ENCODE data around the gene CHST8.
"Not testable (repeated sequence)": the region's sequence is repeated elsewhere in the genome, so short reads cannot be mapped to it uniquely, and the experiment has no call there.

The CHST8 gene, protein sequence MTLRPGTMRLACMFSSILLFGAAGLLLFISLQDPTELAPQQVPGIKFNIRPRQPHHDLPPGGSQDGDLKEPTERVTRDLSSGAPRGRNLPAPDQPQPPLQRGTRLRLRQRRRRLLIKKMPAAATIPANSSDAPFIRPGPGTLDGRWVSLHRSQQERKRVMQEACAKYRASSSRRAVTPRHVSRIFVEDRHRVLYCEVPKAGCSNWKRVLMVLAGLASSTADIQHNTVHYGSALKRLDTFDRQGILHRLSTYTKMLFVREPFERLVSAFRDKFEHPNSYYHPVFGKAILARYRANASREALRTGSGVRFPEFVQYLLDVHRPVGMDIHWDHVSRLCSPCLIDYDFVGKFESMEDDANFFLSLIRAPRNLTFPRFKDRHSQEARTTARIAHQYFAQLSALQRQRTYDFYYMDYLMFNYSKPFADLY

DNA sequence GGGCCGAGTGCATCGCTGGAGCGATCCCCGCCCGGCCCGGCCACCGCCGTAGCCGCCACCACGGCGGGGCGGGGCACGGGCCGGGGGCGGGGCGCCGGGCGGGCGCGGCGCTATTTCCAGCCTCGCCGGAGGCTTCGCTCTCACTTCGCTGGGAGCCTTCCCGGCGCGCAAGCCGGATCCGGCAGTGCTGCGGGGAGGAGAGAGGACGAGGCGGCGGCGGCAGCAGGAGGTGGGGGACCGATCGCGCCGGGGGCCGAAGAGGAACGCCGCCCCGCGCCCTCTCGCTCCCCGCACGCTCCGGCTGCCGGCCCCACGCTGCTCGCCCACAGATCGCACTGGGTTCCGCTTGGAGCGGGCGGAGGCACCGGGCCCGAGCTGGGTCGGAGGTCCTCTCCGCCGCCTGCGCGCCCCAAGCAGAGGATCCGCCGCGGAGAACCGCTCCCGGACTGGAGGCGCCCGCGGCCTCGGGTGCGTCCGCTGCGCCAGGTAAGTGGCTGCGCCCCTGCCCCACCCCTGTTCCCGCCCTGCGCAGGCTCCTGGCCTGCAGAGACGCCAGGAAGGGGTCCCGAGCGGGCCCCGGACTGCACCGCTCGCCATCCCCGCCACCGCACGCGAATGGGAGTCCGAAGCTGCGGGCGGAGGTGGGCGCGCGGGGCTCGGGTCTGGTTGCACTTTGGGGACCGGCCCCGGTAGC, at the start of gene CHST8:
TSS of gene CHST8 (plus strand) at position 143 of the 694 bp plus-strand sequence. CDS start 67,309 bp downstream, outside the sequence.
- DNase-seq, result no peak

- DNase-seq, result no peak
Observed at GRCh38 chr19:33572929-33573328, 48.8 kb upstream of the CHST8 start.

GRCh38 chr19:33574824-33575223, 46.9 kb upstream of the CHST8 start:
- no peak for DNase-seq

GRCh38 chr19:33578697-33579096, 43.1 kb upstream of the CHST8 start:
- no peak for DNase-seq

DNA sequence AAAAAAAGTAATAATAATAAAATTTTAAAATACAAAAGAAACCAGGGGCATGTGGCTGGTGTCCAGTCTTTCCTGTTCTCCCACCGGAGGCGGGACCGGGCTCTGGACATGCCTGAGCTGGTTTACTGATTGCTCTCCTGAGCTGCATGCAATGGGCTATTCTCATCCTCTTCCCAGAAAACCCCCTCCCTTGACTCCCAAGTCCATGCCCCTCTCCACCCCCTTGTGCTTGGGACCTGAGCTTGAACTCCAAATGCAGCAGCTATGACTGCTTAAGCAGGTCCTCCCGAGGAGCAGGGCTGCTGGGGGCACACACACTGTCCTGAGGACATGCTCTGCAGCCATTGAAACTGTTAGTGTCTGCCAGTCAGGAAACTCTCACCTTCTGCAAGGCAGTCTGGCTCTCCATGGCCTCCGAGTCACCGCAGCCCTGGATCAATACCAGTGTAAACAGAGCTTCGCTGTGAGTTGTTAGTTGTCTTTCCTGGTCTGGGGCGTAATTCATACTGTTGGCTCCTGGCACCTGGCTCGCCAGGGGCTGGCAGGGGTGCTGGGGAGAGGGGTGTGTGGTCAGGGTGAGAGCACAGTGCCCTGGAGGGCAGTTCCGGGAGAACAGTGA, 41.6 kb upstream of the CHST8 start:
- no peak for DNase-seq

- no peak for DNase-seq
Observed at GRCh38 chr19:33580645-33581037, 41.1 kb upstream of the CHST8 start.

DNA sequence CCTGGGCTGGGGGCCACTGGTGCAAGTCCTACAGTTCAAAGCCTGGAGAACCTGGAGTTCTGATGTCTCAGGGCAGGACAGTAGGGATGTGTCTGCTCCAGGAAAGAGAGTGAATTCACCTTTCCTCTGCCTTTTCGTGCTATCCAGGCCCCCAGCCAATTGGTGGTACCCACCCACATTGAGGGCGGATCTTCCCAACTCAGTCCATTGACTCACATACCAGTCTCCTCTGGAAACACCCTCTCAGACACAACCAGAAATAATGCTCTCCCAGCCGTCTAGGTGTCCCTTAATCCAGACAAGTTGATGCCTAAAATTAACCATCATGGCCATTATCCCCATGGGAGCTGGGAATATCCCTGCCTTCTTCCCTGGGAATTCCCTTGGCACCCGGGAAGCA, 38.8 kb upstream of the CHST8 start:
- DNase-seq, result no peak

- no peak for DNase-seq
Observed at GRCh38 chr19:33587150-33587549, 34.6 kb upstream of the CHST8 start.

- no peak for DNase-seq
Observed at GRCh38 chr19:33590224-33590623, 31.5 kb upstream of the CHST8 start.

DNA sequence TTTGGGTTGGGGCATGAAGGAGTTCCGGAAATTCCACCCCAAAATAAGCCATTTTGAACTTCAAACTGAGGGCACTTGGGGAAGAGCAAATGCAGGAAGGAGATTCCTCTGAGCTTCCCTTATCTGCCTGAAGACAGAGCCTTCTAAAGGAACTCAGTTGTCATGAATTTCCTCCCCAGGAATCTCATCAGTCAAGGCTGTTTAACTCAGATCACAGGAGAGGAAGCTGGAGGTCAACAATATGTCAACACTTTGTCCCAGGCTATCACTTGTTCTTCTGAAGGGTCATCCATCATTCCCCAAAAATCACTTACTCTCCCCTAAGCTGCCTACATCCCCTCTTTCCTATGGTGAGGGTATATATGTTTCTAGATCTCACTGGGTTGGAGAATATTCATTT, 26.0 kb upstream of the CHST8 start:
- no peak for DNase-seq

DNA sequence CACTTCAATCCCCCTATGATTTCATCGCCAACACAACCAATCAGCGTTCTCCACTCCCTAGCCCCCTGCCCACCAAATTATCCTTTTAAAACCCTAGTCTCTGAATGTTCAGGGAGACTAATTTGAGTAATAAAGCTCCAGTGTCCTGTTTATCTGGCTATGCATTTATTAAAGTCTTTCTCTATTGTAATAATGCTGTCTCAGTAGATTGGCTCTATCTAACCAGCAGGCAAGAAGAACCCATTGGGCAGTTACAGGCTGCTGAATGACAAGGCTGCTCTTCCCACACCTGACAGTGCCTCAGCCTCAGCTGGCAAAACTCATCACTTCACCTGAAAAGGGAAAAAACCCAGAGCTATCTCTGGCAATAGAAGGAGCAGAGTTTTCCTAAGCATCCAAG, 20.2 kb upstream of the CHST8 start:
- DNase-seq, result no peak

DNA sequence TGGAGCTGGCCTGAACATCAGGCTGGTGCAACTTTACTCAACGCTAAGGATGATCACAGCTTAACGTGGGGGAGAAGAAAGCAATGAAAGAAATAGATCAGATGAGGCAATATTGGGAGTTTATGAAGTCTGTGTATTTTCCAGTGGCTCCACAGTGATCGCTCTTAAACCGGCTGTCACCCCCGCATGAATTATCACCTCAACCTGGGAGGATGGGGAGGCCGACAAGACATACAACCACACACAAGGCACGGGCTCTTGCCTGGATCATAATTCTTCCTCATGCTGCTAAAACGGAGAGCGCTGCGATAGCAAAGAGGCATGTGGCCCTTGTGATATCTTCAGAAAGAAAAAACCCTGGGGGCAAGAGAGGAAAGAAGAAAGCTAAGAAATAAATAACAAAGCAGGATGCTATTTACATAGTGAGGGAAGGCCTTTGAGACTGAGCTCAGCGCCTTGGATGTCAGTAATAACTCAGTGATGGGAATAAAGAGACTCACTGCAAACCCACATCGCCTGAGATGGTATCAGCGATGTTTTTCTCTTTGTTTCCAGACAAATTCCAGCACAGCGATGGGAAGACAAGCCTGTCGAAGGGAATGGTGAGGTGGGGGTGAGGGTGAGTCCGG, 19.1 kb upstream of the CHST8 start:
- DNase-seq, result no peak

DNA sequence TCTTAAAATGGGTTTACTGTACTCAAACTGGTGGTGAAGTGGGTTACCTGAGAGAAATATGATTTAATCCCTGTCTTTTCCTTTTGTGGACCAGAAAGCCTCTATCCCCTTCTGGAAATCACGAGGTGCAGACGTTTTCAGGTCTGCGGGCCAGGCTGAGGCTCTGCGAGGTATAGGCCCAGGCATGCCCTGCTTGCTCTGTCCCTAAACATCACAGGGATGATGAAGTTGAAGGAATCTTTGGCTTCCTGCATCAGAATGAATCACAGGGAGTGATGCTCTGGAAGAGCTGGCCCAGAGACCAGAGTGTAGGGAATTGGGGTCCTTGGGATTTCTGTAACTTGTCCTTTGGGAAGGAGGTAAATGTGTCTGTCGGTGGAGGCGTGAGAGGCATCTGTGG, 18.4 kb upstream of the CHST8 start:
- peak; percentile 37 for DNase-seq

GRCh38 chr19:33604651-33605050, 17.1 kb upstream of the CHST8 start:
- peak; percentile 91 for DNase-seq

DNA sequence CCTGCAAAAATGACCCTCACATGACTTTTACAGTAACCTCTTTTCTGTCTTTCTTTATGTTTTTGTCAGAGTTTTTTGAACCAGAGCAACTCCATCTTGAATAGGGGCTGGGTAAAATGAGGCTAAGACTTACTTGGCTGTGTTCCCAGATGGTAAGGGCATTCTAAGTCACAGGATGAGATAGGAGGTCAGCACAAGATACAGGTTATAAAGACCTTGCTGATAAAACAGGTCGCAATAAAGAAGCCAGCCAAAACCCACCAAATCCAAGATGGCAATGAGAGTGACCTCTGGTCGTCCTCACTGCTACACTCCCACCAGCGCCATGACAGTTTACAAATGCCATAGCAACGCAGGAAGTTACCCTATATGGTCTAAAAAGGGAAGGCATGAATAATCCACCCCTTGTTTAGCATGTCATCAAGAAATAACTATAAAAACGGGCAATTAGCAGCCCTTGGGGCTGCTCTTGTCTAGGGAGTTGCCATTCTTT, 15.9 kb upstream of the CHST8 start:
- DNase-seq, result not testable (repeated sequence)

DNA sequence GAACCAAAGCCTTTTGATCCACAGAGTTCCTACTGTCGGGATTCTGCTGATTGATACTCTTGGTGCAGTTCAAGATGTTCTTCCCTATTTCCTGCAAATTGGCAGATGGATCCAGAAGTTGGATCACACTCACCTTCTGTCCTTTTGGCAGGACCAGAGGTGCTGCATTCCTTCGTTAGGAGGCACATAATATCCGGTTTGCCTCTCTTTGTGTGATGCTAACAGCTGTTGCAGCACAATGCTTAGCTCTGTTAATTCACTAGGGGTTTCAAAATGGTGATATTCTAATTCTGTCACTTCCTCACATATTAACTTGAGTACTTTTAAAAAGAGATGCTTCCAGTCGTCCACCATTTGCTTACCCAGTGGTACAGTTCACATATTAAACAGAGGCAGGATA, 15.2 kb upstream of the CHST8 start:
- DNase-seq, result peak; percentile 40

DNA sequence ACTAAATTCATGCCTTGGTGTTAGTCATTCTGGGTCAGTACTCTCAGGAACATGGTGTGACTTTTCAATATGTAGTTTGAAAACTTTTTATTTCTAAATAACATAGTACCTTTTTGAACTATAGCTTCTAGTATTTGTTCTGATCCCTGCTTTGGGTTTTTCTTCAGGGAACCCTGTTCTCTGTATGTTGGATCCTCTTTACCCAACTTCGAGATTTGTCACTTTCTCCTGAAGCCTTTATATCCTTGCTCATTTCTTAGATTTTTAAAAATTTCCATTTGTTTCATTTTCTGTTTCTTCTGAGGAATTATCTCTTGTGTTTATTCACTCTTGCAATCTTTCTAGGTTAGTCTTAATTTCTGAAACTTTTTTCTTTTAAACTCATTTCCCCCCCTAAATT, 12.4 kb upstream of the CHST8 start:
- no peak for DNase-seq

- DNase-seq, result no peak
Observed at GRCh38 chr19:33610588-33610987, 11.2 kb upstream of the CHST8 start.

DNA sequence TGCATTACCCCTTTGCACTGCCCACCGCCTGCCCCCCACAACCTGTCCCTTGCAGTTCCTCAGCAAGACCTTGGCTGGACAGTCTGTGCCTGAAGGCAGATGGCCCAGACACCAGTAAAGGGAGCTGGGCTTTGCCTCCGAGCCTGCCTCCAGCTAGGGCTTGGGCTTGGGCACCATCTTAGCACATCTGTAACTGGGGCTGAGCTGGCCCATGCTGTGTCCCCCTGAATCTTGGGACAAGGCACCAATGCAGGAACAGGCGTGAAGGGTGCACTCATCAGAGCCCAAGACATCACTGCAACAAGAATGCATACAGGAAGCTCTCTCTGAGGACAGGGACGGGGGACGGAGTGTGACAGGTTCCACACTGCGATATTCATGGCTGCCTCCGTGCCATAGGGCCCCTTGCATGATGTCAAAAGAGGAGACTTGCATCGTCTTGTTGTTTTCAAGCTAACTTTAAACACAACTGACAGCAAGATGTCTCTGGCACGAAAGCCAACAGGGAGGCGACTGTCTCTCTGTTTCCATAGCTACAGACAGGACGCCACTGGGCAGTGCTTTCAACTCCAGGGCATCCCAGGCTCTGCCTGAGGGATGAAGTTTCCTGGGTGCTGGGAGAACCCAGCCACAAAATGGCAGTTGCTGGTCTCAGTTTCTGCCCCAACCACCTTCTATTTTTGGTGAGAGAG, 8.7 kb upstream of the CHST8 start:
- DNase-seq, result no peak

- DNase-seq, result peak; percentile 67
Observed at GRCh38 chr19:33613620-33614000, 8.1 kb upstream of the CHST8 start.

DNA sequence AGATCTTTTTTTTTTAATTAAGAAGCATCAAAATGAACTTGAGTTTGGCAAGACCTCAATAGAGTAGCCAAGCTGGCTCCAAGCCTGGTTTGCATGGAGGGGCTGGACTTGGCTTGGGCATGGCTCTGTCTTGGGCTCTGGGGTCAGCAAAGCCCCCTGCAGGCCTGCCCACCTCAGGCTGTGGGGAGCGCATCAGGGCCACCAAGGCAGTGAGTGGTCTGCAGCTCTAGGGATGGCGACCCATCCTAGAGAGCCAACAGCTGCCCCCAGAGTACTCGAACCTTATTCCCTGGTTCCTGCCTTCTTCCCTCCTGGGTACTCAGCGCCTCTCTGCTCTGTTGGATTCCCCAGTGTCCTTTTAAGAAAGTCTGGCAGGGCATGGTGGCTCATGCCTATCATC, 5.4 kb upstream of the CHST8 start:
- no peak for DNase-seq

GRCh38 chr19:33616857-33617256, 4.9 kb upstream of the CHST8 start:
- DNase-seq, result no peak

- not testable (repeated sequence) for DNase-seq
Observed at GRCh38 chr19:33618363-33618762, 3.4 kb upstream of the CHST8 start.

Data from NCI-H524 treated with DMSO at 0.1 percent for 48 hours (cell line).